Cardiac fibroblast (primary cell): ENCODE results near the gene MROH7.

Experiments used
- DNase-seq, 2 donors: peaks; one replicate each; pipeline versions ENCODE4 v3.0.0 to v3.0.0-alpha.2; 2010; ENCODE audit warnings: low read depth in 2 of 2
- H3K4me3 ChIP-seq, 2 donors: replicated peaks in 1 of 2; 1 replicate in 1 of 2; 2 replicates in 1 of 2; pipeline ENCODE4 v1.5.1; 2011; ENCODE audit warnings: low read depth in 2 of 2, low read length in 2 of 2, mild to moderate bottlenecking in 2 of 2, moderate library complexity in 1 of 2
- CTCF ChIP-seq: IDR thresholded peaks from one replicate; pipeline ENCODE4 v1.5.1; 2011; ENCODE audit warnings: low read depth, mild to moderate bottlenecking, low read length, inconsistent platforms

MROH7 gene

GRCh38 chr1:54610048-54610447 is 31.5 kb upstream of the MROH7 start:
- H3K4me3 ChIP-seq = no peak overlapping the region
- no peak for TF ChIP-seq CTCF
- DNase-seq = no peak

GRCh38 chr1:54610601-54611580 is 30.7 kb upstream of the MROH7 start:
- DNase-seq = no peak
- no peak overlapping the region for H3K4me3 ChIP-seq
- TF ChIP-seq CTCF = no peak

- H3K4me3 ChIP-seq = no peak overlapping the region
- TF ChIP-seq CTCF = no peak
- DNase-seq = no peak
Measured at GRCh38 chr1:54611621-54612020, 30.0 kb upstream of the MROH7 start.

GRCh38 chr1:54614024-54614423 is 27.6 kb upstream of the MROH7 start:
- H3K4me3 ChIP-seq = no peak overlapping the region
- no peak for TF ChIP-seq CTCF
- peak in 1 of 2 donors; percentile 9 for DNase-seq

- DNase-seq = no peak
- TF ChIP-seq CTCF = no peak
- no peak overlapping the region for H3K4me3 ChIP-seq
Measured at GRCh38 chr1:54614563-54614962, 27.0 kb upstream of the MROH7 start.

DNA sequence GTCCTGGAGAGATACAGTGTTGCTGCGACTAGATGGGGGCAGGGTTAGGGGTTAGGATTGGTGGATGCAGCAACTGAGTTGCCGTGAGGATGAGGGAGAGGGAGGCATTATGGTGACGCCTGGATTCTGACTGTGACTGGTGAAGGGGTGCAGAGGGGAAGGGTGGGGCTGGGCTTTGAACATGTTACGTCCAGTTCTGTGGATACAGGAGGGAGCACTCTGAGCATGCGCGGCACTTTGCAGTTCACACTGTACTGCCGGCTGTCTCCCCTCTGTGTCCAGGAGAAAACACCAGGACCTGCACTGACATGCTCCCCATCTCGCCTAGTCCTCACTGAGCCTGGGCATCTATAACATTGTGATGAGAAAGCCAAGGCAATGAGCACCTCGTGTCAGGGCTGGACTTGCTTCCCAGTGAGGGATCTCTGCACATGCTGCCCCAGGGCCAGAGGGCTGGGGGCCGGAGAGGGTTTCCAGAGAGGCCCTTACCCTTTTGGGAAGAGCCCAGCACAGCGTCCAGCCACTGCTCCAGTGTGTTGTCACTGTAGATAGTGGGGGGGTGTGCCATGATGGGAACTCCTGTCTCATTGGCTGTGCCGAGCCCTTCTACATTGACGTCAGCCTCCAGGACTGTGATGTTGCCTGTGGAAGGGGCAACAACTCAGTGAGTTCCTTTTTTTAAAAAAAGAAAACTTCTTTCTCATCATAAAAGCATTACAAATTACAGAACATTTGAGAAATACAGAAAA is 25.9 kb upstream of the MROH7 start:
- TF ChIP-seq CTCF = no peak
- H3K4me3 ChIP-seq = no peak overlapping the region
- no peak for DNase-seq
